GM18867 (cell line): Measurements from ENCODE around the gene BBS10.
"Not testable (repeated sequence)": the region's sequence is repeated elsewhere in the genome, so short reads cannot be mapped to it uniquely, and the experiment has no call there.

ENCODE experiments used
- ATAC-seq: cut with Tn5 transposase; IDR thresholded peaks from one replicate; pipeline ENCODE4 v1.9.1; 2021; ENCODE audit warnings: mild to moderate bottlenecking, moderate library complexity; ENCODE audit not compliant: unreplicated experiment

The BBS10 gene

DNA sequence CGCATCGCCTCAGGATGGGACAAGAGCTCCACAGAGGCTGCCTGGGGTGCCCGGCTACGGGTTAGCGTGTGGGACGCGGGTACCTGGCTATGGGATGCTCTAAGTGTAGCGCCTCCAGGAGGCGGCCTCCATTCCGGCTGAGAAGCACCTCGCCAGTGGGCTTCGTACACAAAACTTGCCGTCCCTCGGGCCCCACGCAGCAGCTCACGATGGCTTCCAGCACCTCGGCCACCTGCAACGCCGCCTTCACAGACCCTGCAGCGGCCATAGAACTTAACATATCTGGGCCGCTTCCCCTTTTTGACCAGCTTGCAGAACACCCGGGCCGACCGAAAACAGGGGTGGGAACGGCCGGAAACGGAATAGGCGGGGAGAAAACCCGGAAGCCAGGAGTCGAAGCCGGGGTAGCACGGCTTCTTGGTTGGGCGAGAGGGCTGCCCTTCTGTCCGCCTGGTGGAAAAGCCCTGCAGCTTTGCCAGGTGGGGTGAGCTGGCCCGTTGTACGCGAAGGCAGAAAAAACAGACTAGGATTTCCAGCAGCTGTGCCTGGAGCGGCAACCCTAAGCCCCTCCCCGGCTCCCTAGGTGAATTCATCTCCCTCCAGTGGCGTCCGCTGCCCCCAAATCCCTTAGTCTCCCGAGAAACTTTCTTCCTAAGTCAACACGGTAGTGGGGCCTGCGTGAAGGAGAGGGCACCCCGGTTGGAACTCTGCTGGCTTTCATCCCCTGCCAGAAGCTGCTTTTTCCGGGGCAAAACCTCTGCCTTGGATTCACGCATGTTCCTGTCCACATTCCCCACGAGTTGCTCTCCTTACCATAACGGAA lies at the start of gene BBS10:
Gene BBS10 (minus strand): TSS at position 337 of the 823 bp plus-strand sequence. CDS start 57 bp downstream, at position 280.
- peak; percentile 98 for ATAC-seq

GRCh38 chr12:76391461-76391860 lies 43.2 kb upstream of the BBS10 start:
- ATAC-seq: no peak

DNA sequence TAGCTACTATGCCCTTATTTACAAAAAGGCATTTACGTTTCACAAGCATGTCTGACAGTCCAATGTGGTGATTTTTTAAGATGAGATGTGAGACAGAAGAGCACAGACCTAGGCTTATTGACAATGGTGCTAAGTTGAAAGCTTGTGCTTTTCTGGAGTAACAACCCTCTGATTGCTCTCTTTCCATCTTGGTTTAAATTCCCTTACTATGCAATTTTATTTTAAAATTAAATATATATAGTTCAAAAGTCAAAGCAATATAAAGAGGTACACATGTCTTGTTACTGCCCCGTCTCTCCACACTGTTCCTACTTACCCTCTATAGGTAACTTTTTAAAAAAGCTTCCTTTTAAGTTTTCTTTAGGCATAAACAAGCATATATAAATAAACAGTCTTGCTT lies 39.4 kb upstream of the BBS10 start:
- no peak for ATAC-seq

DNA sequence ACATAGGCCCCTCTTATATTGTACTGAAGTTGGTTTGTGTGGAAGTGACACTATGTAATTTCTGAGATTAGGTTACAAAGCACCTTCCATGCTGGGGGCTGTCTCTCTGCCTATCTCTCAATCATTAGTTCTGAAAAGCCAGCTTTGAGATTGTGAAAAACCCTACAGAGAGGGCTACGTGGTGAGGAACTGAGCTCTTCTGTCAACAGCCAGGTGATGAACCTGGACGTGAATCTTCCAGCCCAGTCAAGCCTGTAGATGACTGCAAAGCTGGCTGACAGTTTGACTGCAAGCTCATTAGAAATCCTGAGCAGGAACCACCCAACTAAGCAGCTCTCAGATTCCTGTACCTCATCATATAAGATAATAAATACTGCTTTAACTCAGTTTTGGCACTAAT lies 36.3 kb upstream of the BBS10 start:
- no peak for ATAC-seq

DNA sequence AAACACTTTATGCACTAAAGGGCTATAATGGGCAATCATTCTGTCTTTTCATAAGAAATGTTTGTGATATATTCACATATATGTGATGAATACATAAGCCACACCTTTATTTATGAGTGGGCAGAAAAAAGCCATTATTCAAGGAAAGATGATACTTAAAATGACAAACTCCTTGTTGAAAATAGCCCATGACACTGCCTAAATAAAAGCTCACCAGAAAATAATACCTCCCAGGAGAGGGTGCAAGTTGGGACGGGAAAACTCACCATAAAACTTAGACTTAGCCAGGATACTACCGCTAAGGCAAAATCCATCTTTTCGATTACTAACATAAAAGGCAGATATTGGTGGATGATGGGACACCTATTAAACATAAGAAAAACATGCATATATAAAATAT lies 35.8 kb upstream of the BBS10 start:
- ATAC-seq: no peak

DNA sequence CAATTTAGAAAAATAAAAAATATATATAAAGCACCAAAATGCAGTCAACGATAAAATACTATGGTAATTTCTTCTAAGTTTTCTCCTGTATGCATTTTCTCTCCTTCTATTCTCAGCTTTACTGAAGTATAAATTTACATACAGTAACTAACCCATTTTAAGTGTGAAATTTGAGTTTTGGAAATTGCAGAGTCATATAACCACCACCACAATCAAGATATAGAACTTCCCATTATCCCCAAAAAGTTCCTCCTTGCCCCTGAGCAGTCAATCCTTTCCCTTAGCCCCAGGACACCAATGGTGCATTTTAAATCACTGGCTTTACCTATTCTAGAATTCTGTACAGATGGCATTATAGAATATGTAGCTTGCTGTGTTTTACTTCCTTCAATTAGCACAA lies 31.0 kb upstream of the BBS10 start:
- ATAC-seq: no peak

GRCh38 chr12:76376876-76377275 lies 28.7 kb upstream of the BBS10 start:
- ATAC-seq: not testable (repeated sequence)

GRCh38 chr12:76375939-76376338 lies 27.7 kb upstream of the BBS10 start:
- no peak for ATAC-seq

DNA sequence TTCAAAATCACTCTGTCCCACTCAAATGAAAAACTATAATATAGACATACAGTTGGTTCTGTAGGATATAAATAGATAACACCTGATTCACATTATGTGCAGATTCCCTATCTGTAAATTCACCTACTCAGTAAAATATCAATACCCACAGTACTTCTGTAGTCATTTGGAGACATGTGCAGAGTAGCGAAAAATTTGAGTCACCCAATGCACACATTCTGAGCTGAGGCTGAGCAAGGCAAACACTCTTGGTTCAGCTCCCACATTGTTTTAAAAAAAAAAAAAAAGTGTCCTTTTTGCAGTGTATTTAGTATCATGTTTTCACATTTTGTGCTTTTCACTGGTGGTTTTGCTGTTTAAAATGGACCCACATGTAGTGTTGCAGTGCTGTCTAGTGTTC lies 27.3 kb upstream of the BBS10 start:
- no peak for ATAC-seq

DNA sequence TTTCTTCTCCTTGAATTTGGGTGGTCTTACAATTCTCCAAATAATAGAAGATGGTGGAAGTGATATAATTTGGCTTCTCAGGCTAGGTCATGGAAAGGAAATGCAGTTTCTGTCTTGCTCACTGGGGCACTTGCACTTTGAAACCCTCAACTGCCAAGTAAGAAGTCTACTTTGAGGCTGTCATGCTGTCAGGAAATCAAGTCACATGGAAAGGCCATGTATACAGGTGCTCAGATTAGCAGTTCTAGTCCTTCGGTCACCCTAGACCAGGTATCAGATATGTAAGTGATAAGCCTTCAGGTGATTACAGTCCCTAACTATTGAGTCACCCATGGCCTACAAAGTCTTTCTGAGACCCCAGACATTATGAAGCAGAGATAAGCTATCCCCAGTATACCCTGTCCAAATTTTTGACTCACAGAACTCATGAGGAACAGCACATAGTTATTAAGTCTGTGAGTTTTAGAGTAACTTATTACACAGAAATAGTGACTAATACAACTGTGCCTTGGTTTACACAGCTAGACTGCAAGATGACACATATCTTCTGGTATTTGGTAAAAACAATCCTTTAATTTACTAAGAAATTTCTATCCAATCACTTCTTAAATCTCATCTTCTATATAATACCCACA lies 26.3 kb upstream of the BBS10 start:
- ATAC-seq: no peak

DNA sequence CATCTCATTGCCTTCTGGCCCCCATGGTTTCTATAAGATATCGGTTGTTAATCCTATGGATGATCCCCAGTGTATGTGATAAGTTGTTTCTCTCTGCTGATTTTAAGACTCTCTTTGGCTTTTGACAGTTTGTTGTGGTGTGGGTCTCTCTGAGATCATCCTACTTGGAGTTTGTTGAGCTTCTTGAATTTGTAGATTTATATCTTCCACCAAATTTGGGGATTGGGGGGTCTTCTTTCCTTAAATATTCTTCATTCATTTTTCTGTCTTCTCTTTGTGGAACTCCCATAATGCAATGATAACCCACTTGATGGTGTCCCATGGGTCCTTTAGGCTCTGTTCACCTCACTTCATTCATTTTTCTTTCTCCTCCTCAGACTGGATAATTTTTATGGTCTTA lies 20.0 kb upstream of the BBS10 start:
- ATAC-seq: no peak

GRCh38 chr12:76366163-76366562 lies 17.9 kb upstream of the BBS10 start:
- ATAC-seq: no peak

- not testable (repeated sequence) for ATAC-seq
Measured at GRCh38 chr12:76364131-76364530, 15.9 kb upstream of the BBS10 start.

- ATAC-seq: no peak
Measured at GRCh38 chr12:76360316-76360715, 12.1 kb upstream of the BBS10 start.

DNA sequence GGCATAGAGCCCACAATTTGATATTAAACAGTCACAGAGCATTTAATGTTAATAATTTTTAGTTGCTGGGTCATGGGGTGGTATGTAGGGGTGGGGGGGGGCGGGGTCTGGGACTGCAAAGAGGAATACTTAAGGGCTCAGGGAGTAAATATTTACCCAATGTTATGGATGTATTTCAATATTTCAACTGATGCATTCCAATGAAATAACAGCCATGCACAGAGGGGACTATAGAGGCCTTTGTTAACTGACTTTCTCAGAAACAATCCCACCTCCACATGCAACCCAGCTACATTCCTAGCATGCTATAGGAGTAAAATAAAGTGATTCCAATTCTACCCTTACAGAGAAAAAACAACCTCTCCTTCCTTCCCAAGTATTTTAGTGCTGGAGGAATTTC lies 7.9 kb upstream of the BBS10 start:
- ATAC-seq: no peak

GRCh38 chr12:76346798-76347420 lies 1.3 kb downstream of the BBS10 start:
- peak; percentile 27 for ATAC-seq

GRCh38 chr12:76346236-76346635 lies 2.0 kb downstream of the BBS10 start:
- no peak for ATAC-seq

- no peak for ATAC-seq
Measured at GRCh38 chr12:76345569-76345968, 2.6 kb downstream of the BBS10 start.

DNA sequence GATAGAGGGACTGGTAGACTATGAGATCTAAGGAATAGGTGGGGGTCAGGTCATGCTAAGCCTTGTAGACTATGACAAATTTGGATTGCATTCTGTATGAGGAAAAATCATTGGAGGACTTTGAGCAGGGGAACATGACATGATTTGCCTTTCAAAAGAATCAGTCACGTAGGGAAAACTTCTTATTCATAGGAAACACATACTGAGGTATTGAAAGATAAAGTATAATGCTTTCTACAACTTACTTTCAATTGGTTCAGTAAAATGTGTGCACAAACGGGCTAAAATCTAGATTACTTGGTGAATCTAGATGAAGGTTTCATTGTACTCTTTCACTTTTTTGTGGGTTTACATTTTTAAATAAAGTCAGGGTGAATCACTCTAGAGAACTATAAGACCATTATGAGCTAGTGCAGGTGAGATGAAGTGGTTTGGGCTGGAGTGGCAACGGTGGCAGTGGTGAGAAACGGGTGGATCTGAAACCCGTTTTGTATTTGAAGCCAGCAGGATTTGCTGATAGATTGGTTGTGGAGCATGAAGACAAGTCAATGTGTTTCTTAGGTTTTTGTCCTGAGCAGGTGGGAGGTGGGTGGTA lies 6.7 kb downstream of the BBS10 start:
- no peak for ATAC-seq

DNA sequence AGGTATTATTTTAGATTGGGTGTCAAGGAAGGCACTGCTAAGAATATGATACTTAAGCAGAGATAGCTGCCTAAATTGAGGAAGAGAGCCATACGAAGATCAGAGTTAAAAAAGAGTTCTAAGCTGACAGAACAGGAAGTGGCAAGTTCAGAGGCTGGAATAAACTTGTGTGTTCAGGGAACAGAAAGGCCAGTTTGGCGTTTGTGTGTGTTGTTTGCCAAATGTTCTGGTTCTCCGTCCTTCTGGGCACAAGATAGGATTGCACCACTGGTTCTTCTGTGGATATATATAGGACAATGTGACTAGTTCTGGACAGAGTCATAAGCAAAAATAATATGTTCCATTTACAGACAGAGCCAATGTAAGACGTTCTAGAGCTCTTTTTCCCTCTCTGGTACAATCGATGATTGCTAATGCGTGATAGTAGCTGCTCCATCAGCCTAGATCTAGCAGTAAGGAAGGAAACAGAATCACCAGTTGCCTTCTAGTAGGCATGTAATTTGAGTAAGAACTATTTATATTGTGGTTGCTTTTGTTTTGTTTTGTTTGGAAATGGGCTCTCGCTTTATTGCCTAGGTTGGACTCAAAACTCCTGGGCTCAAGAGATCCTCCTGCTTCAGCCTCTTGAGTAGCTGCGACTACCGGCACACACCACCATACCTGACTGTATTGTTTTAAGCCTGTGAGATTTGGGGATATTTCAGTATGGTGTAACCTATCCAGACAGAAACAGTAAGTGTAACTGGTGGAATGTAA lies 7.4 kb downstream of the BBS10 start:
- ATAC-seq: no peak

DNA sequence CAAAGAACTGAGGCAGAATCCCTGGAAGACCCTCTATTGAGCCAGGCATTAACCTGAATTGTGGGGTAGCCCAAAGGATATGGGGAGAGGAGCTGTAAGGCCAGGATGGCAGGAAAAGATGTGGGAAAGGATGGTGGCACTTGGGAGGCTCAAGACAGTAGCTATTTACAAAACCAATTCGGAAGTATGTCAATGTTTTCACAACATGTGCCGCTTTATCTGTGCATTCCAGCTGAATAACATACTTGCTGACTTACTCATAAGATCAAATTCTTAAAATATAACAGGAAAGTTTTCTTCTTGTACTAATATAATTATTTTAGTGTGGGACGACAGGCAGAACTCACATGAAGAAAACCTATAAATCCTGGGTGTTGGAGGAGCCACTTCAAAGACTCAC lies 10.6 kb downstream of the BBS10 start:
- no peak for ATAC-seq
